C4-2B (cell line): Measurements from ENCODE around the gene JADE1.

Experiments used
- ZFX ChIP-seq: fragments of 450-650 bp; IDR thresholded peaks from 2 replicates; pipeline ENCODE4 v1.6.1; 2017
- TF ChIP-seq, protein P1 (sequence below): fragments of 450-650 bp; conservative IDR thresholded peaks from 2 replicates; pipeline ENCODE4 v1.5.1; 2017; ENCODE audit warnings: mild to moderate bottlenecking

DNA sequence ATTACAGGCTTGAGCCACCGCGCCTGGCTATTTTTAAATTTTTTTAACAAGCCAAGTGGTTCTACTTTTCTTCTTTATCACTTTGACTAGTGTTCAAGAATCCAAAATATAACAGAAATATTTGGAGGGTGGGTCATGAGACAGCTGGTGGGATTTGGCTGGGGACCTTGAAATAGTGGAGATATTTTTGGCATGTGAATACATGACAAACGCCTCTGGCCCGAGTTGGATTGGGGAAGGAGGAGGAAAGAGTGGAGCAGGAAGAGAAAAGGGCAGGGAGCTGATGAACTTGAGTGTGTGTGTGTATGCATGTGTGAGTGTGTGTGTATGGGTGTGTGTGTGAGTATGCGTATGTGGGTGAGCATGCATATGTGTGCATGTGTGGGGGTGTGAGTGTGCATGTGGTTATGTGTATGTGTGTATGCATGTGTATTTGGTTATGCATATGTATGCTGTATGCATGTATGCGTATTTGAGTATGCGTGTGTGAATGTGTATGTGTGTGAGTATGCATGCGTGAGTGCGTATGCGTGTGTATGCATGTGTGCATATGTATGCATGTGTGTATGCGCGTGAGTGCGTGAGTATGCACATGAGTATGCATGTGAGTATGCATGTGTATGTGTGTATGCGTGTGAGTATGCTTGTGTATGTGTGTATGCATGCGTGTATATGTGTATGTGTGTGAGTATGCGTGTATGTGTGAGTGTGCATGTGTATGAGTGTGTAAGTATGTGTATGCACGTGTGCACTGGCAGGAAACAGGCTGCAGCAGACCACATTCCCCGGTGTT lies 49.6 kb downstream of the JADE1 start:
- TF ChIP-seq, protein P1, sequence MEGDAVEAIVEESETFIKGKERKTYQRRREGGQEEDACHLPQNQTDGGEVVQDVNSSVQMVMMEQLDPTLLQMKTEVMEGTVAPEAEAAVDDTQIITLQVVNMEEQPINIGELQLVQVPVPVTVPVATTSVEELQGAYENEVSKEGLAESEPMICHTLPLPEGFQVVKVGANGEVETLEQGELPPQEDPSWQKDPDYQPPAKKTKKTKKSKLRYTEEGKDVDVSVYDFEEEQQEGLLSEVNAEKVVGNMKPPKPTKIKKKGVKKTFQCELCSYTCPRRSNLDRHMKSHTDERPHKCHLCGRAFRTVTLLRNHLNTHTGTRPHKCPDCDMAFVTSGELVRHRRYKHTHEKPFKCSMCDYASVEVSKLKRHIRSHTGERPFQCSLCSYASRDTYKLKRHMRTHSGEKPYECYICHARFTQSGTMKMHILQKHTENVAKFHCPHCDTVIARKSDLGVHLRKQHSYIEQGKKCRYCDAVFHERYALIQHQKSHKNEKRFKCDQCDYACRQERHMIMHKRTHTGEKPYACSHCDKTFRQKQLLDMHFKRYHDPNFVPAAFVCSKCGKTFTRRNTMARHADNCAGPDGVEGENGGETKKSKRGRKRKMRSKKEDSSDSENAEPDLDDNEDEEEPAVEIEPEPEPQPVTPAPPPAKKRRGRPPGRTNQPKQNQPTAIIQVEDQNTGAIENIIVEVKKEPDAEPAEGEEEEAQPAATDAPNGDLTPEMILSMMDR = no peak
- no peak for TF ChIP-seq ZFX
